Activated T-helper 1 cell treated with Interleukin-2 at 50 U/mL for 16 hours (primary cell): ENCODE results near the gene KHK.

Experiments
- DNase-seq: peaks from one replicate; pipeline ENCODE4 v3.0.0-alpha.2; 2020; ENCODE audit warnings: low read depth

KHK gene

DNA sequence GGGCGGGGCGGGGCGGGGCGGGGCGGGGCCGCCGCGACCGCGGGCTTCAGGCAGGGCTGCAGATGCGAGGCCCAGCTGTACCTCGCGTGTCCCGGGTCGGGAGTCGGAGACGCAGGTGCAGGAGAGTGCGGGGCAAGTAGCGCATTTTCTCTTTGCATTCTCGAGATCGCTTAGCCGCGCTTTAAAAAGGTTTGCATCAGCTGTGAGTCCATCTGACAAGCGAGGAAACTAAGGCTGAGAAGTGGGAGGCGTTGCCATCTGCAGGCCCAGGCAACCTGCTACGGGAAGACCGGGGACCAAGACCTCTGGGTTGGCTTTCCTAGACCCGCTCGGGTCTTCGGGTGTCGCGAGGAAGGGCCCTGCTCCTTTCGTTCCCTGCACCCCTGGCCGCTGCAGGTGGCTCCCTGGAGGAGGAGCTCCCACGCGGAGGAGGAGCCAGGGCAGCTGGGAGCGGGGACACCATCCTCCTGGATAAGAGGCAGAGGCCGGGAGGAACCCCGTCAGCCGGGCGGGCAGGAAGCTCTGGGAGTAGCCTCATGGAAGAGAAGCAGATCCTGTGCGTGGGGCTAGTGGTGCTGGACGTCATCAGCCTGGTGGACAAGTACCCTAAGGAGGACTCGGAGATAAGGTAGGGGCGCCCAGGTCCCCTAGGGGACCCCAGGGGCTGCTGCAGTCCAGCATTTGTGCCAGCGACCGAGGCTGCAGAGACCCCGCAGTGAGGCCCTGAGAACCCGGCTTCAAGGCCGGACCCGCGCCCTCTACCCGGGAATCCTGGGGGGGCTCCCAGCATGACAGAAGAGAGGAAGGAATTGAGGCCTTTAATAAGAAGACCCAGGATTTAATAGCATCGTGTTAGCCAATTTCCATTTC, at the start of gene KHK:
KHK (plus strand) TSS at position 49 of the 870 bp plus-strand sequence; CDS start at position 537, 488 bp downstream.
- no peak for DNase-seq

DNA sequence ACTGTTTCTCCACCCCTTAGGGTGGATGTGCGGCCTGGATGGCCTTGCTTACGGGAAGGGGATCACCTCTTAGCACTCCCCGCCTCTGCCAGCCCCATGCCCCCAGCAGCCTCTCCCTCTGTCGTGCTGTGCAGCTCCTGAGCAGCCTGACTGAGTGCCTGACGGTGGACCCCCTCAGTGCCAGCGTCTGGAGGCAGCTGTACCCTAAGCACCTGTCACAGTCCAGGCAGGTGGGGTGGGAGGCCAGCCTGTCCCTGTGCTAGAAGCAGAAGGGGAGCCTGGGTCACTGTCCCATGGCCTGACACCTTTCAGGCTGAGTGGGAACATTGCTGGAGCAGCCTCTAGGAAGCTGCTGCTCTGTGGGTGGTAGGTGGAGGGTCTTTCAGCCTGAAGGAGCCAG, 48.6 kb upstream of the KHK start:
- DNase-seq = no peak

DNA sequence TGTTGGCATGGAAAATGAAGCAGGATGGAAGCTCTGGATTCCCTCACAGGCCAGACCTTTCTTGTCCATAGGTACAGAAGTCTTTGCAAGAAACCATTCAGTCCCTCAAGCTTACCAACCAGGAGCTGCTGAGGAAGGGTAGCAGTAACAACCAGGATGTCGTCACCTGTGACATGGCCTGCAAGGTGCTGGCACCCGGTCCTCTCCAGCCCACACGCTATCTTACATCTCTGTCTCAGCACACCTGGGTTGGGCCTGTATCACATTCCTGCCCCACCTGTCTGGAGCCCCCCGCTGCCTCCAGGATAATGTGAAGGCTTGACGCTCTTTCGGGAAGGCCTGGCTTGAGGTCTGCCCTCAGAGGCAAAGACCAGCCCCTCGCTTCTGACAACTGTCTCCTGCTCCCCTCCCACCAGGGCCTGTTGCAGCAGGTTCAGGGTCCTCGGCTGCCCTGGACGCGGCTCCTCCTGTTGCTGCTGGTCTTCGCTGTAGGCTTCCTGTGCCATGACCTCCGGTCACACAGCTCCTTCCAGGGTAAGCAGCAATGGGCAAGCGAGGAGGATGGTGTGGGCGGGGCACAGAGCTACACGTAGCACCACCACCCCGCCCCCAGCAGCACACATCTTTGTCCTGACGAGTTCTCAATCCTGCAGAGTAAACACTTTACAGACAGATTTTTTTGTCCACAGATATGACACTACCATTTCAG, 47.8 kb upstream of the KHK start:
- no peak for DNase-seq

- DNase-seq = no peak
Measured at GRCh38 chr2:27039426-27039825, 47.1 kb upstream of the KHK start.

DNA sequence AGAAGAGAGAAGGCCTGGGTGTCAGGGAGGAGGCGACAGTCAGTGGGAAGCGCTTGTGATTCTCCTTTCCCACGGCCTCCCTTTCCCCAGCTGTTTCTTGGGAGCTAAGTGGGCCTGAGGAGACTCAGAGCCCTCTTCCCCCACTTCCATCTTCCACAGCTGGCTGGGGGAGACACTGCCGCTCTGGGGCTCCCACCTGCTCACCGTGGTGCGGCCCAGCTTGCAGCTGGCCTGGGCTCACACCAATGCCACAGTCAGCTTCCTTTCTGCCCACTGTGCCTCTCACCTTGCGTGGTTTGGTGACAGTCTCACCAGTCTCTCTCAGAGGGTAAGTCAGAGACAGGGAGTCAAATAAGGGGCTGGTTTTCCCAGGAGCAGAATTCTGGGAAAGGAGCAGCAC, 46.7 kb upstream of the KHK start:
- no peak for DNase-seq

- no peak for DNase-seq
Measured at GRCh38 chr2:27040282-27040681, 46.3 kb upstream of the KHK start.

GRCh38 chr2:27041752-27042151, 44.8 kb upstream of the KHK start:
- no peak for DNase-seq

DNA sequence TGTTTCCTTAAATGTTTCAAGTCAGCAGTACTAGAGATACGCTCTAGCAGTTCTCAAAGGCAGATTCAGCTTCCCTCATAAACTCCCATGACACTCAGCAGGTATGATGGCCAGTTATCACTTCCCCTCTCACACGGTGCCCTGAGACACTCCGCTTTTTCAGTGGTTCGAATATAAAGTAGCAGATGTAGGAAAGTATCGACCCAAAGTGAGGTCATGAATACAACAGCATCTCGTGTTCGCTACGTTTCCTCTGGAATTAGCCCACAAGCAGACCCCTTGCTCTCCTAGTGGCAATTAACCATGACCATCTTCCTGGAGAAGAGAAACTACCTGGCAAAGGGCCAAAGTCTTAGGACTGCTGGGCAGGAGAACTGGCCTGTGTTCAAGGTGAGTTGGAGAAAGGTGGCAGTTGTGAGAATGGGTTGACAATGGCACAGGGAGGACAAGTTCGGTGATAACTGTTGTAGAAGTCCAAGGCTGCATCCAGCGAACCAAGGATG, 44.4 kb upstream of the KHK start:
- no peak for DNase-seq

DNA sequence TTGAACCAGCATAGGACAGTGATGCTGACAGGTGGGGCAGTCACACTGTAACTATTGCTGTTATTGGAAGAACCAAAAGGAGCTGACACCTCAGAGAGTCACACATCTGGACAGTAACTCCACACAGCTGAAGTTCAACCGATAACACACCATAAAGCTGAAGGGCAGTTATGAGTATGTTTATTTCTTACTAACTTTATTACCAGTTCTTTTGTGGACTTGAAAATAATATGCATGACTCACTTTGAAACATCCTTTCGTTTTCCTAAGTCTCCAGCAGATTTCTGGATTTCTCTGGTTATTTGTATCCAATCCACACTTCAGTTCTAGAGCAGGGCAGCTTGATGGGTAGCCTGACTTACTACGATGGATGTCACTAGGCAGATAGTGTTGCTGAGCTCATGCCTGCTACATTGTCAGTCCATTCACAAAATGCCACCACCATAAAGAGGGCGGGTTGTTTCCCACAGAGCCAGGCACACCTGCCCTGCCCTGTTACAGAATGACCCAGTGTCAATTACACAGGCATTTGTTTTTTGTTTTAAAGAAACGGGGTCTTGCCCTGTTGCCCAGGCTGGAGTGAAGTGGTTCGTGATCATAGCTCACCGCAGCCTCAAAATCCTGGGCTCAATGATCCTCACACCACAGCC, 43.5 kb upstream of the KHK start:
- no peak for DNase-seq

DNA sequence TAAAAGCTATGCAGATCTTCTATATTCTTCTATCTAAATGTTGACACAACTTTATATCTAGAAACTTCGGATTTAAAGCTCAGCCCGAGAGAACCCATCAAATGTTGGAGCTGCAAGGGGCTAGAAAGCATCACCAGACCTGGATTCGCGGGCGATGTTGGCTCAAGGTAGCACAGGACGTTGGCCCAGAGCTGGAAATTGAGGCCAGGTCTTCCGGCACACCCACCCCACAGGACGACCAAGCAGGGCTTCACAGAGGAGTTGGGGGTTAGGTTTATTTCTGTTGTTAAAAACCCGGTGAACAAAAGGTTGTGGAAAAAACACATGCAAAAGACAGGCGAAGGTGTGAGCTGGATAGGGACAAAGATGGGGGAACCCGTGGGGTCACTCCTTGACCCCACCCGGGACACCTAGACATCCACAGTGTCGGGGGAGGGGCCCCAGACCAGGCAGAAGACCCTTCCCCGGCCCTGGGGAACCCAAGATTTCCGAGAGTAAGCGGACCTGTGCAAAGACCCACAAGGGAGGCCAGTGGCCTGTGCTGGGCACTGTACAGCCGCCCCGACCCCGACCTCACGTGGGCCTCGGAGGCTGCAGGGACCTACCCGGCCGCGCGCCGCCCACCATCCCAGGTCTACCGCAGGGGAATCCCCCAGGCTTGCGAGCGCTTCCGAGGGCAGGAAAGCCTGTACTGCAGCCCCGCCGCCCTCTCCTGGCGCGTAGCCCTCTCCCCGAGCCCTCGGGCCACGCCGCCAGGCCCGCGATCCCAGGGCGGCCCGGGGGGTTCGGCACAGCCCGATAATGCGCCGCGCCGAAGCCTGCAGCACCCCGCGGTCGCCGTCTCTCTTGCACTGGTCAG, 36.9 kb upstream of the KHK start:
- peak; percentile 48 for DNase-seq

GRCh38 chr2:27050281-27050995, 36.1 kb upstream of the KHK start:
- DNase-seq = peak; percentile 85

GRCh38 chr2:27050996-27051901, 35.3 kb upstream of the KHK start, which contains the start of gene AGBL5:
TSS of gene AGBL5 (plus strand) at chr2:27051668. CDS start at chr2:27052959, 1,291 bp downstream.
- DNase-seq = peak; percentile 91

GRCh38 chr2:27051902-27052645, 34.5 kb upstream of the KHK start:
- peak; percentile 30 for DNase-seq

DNA sequence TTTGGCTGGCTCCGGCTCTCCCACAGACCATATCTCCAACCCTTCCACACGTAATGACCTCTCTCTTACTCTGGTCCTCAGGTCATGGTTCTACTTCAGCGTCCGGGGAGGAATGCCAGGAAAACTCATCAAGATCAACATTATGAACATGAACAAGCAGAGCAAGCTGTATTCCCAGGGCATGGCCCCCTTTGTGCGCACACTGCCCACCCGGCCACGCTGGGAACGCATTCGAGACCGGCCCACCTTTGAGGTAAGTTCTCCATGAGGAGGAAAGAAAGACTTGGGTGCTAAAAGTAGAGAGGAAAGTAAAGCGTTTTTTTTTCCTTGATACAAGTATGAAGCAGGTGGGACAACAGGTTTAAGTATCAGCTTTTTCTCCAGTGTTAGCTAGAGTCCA, 33.3 kb upstream of the KHK start:
- DNase-seq = no peak

DNA sequence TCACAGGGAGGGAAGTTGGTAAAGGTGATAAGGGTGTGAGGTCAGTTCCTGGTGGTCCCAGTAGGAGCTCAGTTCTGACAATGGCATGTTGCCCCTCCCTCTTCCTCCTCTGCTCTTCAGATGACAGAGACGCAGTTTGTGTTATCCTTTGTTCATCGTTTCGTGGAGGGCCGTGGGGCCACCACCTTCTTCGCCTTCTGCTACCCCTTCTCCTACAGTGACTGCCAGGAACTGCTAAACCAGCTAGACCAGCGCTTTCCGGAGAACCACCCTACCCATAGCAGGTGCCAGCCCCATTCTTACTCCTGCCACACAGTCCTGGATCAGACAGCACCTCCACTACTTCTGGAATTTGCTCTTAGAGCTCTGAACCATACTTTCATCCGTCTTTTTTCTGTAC, 32.8 kb upstream of the KHK start:
- DNase-seq = no peak

DNA sequence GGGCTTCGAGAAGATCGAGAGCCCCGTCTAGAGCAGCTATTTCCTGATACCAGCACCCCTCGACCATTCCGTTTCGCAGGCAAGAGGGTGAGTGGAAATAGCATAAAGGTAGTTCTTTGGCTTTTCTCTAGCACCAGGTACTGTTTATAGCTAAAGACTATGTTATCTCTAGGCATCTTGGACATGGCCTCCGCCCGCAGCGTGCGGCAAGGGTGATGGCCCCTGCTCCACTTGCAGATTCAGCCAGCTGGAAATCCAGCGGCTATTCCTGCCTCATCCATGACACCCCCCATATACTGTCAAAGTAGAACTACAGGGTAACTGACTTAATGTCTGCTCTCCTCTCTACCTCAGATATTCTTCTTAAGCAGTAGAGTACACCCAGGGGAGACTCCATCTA, 31.9 kb upstream of the KHK start:
- no peak for DNase-seq

- DNase-seq = no peak
Measured at GRCh38 chr2:27057184-27057583, 29.4 kb upstream of the KHK start.

DNA sequence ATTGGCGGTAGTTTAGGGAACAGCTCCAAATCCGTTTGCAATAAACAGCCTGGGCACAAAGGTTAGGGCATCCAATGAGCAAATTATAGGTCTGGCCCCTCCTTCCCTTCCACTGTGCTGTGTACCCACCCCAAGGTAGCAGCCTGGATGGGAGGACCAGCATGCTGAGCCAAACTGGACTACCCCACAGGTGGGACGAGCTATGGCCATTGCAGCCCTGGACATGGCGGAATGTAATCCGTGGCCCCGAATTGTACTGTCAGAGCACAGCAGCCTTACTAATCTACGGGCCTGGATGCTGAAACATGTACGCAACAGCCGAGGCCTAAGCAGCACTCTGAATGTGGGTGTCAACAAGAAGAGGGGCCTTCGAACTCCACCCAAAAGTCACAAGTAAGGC, 28.4 kb upstream of the KHK start:
- no peak for DNase-seq

DNA sequence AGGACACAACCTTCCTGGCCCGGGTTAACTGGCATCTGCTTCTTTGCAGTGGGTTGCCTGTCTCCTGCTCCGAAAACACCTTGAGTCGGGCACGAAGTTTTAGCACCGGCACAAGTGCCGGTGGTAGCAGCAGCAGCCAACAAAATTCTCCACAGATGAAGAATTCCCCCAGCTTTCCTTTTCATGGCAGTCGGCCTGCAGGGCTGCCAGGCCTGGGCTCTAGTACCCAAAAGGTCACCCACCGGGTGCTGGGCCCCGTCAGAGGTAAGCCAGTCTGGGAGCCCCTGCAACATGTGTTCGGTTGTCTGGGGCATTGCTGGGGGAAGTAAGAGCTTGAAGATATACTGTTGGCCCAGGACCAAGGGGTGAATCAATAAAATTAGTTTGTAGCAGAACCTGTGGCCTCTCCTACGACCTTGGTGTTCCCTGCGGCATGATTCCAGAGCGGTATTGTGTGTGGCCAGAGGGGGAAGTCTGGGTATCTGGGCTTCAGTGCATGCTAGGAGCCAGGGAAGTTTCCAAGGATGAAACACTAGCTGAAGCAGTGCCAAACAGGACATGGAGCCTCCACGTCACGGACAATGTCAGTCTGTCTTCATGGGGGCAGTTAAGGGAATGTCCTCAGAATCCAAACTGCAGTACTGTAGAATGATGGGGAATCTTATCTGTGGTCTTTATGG, 27.3 kb upstream of the KHK start:
- DNase-seq = no peak
